DMS153 treated with DMSO at 0.1 percent for 48 hours (cell line): ENCODE results near the gene GAGE12C.
"Not testable (repeated sequence)": the region's sequence is repeated elsewhere in the genome, so short reads cannot be mapped to it uniquely, and the experiment has no call there.

Experiments
- DNase-seq: peaks from one replicate; lab custom pipeline; 2025; ENCODE audit not compliant: unreplicated experiment; lab: John Stamatoyannopoulos, UW

Gene GAGE12C

GRCh38 chrX:49531877-49532276 is at the start of gene GAGE12C:
TSS of gene GAGE12C (plus strand) at chrX:49532177. CDS start at chrX:49533332, 1,155 bp downstream.
- not testable (repeated sequence) for DNase-seq

GRCh38 chrX:49541433-49541832 is 9.5 kb downstream of the GAGE12C start, which contains the start of gene GAGE12D:
TSS of gene GAGE12D (plus strand) at chrX:49541733. CDS start at chrX:49542888, 1,155 bp downstream.
- DNase-seq, result not testable (repeated sequence)

GRCh38 chrX:49550989-49551388 is 19.0 kb downstream of the GAGE12C start, which contains the start of gene GAGE12E:
TSS of gene GAGE12E (plus strand) at chrX:49551289. CDS start at chrX:49552444, 1,155 bp downstream.
- not testable (repeated sequence) for DNase-seq

GRCh38 chrX:49560542-49560941 is 28.6 kb downstream of the GAGE12C start, which contains the start of gene GAGE12F:
TSS of gene GAGE12F (plus strand) at chrX:49560842. CDS start at chrX:49561997, 1,155 bp downstream.
- DNase-seq, result not testable (repeated sequence)

- not testable (repeated sequence) for DNase-seq
Observed at GRCh38 chrX:49568728-49569127, 36.8 kb downstream of the GAGE12C start.

GRCh38 chrX:49569152-49569551 is 37.2 kb downstream of the GAGE12C start:
- DNase-seq, result not testable (repeated sequence)

- not testable (repeated sequence) for DNase-seq
Observed at GRCh38 chrX:49570100-49570499, 38.1 kb downstream of the GAGE12C start, which contains the start of gene GAGE12G. TSS of gene GAGE12G (plus strand) at chrX:49570400. CDS start at chrX:49571555, 1,155 bp downstream.

GRCh38 chrX:49579649-49580048 is 47.7 kb downstream of the GAGE12C start, which contains the start of gene GAGE12H:
TSS of gene GAGE12H (plus strand) at chrX:49579949. CDS start at chrX:49581104, 1,155 bp downstream.
- not testable (repeated sequence) for DNase-seq
